ENCODE results near the gene CORO1C.

GRCh38 chr12:108619369-108620160, 111.8 kb downstream of the CORO1C start:
- no peak for TF ChIP-seq GATA2 (IDR thresholded peaks at IDR 0.05; ENCODE audit: low read depth, low read length)
- TF ChIP-seq GATA3 (IDR thresholded peaks at IDR 0.05; ENCODE audit: low read depth, low read length): no peak

Data from SH-SY5Y (cell line).